ENCODE measurements around the gene ATP8A2.

The ATP8A2 gene

GRCh38 chr13:25729201-25729600 is 357.4 kb downstream of the ATP8A2 start:
- DNase-seq (ENCODE audit: low read depth in 2 of 2) = no peak

- DNase-seq (ENCODE audit: low read depth in 2 of 2) = no peak
Observed at GRCh38 chr13:25731037-25731436, 359.3 kb downstream of the ATP8A2 start.

GRCh38 chr13:25731536-25731935 is 359.8 kb downstream of the ATP8A2 start:
- DNase-seq (ENCODE audit: low read depth in 2 of 2) = no peak

GRCh38 chr13:25732111-25732865 is 360.5 kb downstream of the ATP8A2 start:
- no peak for DNase-seq (ENCODE audit: low read depth in 2 of 2)

- no peak for DNase-seq (ENCODE audit: low read depth in 2 of 2)
Observed at GRCh38 chr13:25733001-25733491, 361.3 kb downstream of the ATP8A2 start.

- DNase-seq (ENCODE audit: low read depth in 2 of 2) = no peak
Observed at GRCh38 chr13:25733696-25734435, 362.1 kb downstream of the ATP8A2 start.

GRCh38 chr13:25738342-25739196 is 366.8 kb downstream of the ATP8A2 start:
- DNase-seq (ENCODE audit: low read depth in 2 of 2) = no peak

- DNase-seq (ENCODE audit: low read depth in 2 of 2) = no peak
Observed at GRCh38 chr13:25739376-25739775, 367.6 kb downstream of the ATP8A2 start.

GRCh38 chr13:25741796-25742195 is 370.0 kb downstream of the ATP8A2 start:
- DNase-seq (ENCODE audit: low read depth in 2 of 2) = no peak

GRCh38 chr13:25742220-25742619 is 370.4 kb downstream of the ATP8A2 start:
- no peak for DNase-seq (ENCODE audit: low read depth in 2 of 2)

GRCh38 chr13:25743421-25743820 is 371.6 kb downstream of the ATP8A2 start:
- DNase-seq (ENCODE audit: low read depth in 2 of 2) = no peak

GRCh38 chr13:25744178-25744577 is 372.4 kb downstream of the ATP8A2 start:
- no peak for DNase-seq (ENCODE audit: low read depth in 2 of 2)

- DNase-seq (ENCODE audit: low read depth in 2 of 2) = no peak
Observed at GRCh38 chr13:25746131-25746530, 374.4 kb downstream of the ATP8A2 start.

- no peak for DNase-seq (ENCODE audit: low read depth in 2 of 2)
Observed at GRCh38 chr13:25752957-25753551, 381.3 kb downstream of the ATP8A2 start.

- no peak for DNase-seq (ENCODE audit: low read depth in 2 of 2)
Observed at GRCh38 chr13:25753976-25754375, 382.2 kb downstream of the ATP8A2 start.

- DNase-seq (ENCODE audit: low read depth in 2 of 2) = no peak
Observed at GRCh38 chr13:25756251-25756650, 384.5 kb downstream of the ATP8A2 start.

GRCh38 chr13:25756912-25757311 is 385.1 kb downstream of the ATP8A2 start:
- DNase-seq (ENCODE audit: low read depth in 2 of 2) = no peak

GRCh38 chr13:25761041-25761440 is 389.3 kb downstream of the ATP8A2 start:
- DNase-seq (ENCODE audit: low read depth in 2 of 2) = no peak

GRCh38 chr13:25762281-25762680 is 390.5 kb downstream of the ATP8A2 start:
- no peak for DNase-seq (ENCODE audit: low read depth in 2 of 2)

- no peak for DNase-seq (ENCODE audit: low read depth in 2 of 2)
Observed at GRCh38 chr13:25762795-25763377, 391.1 kb downstream of the ATP8A2 start.

- no peak for DNase-seq (ENCODE audit: low read depth in 2 of 2)
Observed at GRCh38 chr13:25764378-25764777, 392.6 kb downstream of the ATP8A2 start.

Measured in stimulated activated CD4-positive, alpha-beta T cell treated with anti-CD3 and anti-CD28 coated beads, Interleukin-12 subunit alpha, Interleukin-12 subunit beta, amount 100 ng/mL, for 24 hours (primary cell).